K562 (cell line): Measurements from ENCODE around the gene MED28. TPM values are rescaled to one million over a fixed set of nuclear protein-coding genes. Genes with fewer than 3 reads are reported as not detected.

Source experiments
- ATAC-seq: fragments of 200-7000 bp; cut with Tn5 transposase; 3 replicates; pipeline ENCODE4 v1.9.1; 2020; ENCODE audit warnings: moderate library complexity
- BruUV-seq: library from RNA; stranded (reverse); fragments of 400-500 nt; replicated peaks from 2 replicates; lab custom pipeline; 2021; lab: Mats Ljungman, UMichigan
- CTCF ChIA-PET: fragments of 300-600 bp; formaldehyde crosslinking; extraction: SDS; loops from one replicate; lab custom pipeline; 2021; ENCODE audit warnings: low intra/inter-chr PET ratio; lab: Yijun Ruan, JAX
- POLR2A ChIA-PET: fragments of 300-600, 350-650 bp; sonication (Branson Sonifier 250); formaldehyde crosslinking; extraction: SDS; loops from one replicate; lab custom pipeline; 2021; ENCODE audit warnings: antibody characterized with exemption, inconsistent platforms; lab: Yijun Ruan, JAX
- DNase-seq, 4 experiments: peaks; one replicate each; pipeline versions ENCODE4 v3.0.0 to v3.0.0-alpha.2; 2011 to 2018; ENCODE audit warnings: low spot score in 3 of 4, mixed read lengths in 3 of 4; ENCODE audit errors: extremely low read depth in 1 of 4
- FAIRE-seq: peaks from 2 replicates; lab custom pipeline; 2011; peaks lifted over from hg19 to GRCh38; lab: Jason Lieb, UNC
- H2AFZ ChIP-seq: 2 replicates; pipeline ENCODE4 v1.6.0; 2011; ENCODE audit warnings: low read depth, low read length, control low read depth, inconsistent platforms
- H3K27ac ChIP-seq: fragments of 200-600 bp; 3 replicates; pipeline ENCODE4 v1.8.0; 2011; ENCODE audit warnings: low read depth, mild to moderate bottlenecking, control low read depth, inconsistent platforms, low read length, moderate library complexity, mixed read lengths; ENCODE audit errors: extremely low read depth
- H3K27me3 ChIP-seq, 2 experiments: fragments of 300-600 bp in 1 of 2; 2 replicates in 1 of 2; 3 replicates in 1 of 2; pipeline versions ENCODE4 v1.6.0 to v1.8.0; 2011; ENCODE audit warnings: inconsistent platforms in 2 of 2, low read length in 2 of 2, mild to moderate bottlenecking in 1 of 2, mixed read lengths in 1 of 2, moderate library complexity in 1 of 2; ENCODE audit not compliant: control insufficient read depth in 2 of 2, insufficient read depth in 2 of 2
- H3K36me3 ChIP-seq: fragments of 300-600 bp; 3 replicates; pipeline ENCODE4 v1.8.0; 2011; ENCODE audit warnings: mild to moderate bottlenecking, low read length, inconsistent platforms; ENCODE audit not compliant: control insufficient read depth, insufficient read depth
- H3K4me1 ChIP-seq, 2 experiments: fragments of 200-600 bp in 1 of 2; replicated peaks in 1 of 2; 2 replicates in 1 of 2; 3 replicates in 1 of 2; pipeline versions ENCODE4 v1.5.1 to v1.8.0; 2011; ENCODE audit warnings: inconsistent platforms in 2 of 2, low read length in 2 of 2, mild to moderate bottlenecking in 1 of 2, mixed read lengths in 1 of 2, moderate library complexity in 1 of 2; ENCODE audit not compliant: control insufficient read depth in 2 of 2, insufficient read depth in 2 of 2
- H3K4me2 ChIP-seq: 2 replicates; pipeline ENCODE4 v1.6.1; 2011; ENCODE audit warnings: low read length, control low read depth, inconsistent platforms, mixed read lengths; ENCODE audit not compliant: insufficient read depth
- H3K4me3 ChIP-seq: fragments of 200-600 bp; sonication (generic), shearing (Covaris generic); 2 replicates; pipeline ENCODE4 v1.5.1; 2016; ENCODE audit warnings: control low read depth, inconsistent platforms
- H3K79me2 ChIP-seq: fragments of 200-600 bp; 3 replicates; pipeline ENCODE4 v1.8.0; 2011; ENCODE audit warnings: low read length, inconsistent platforms; ENCODE audit not compliant: control insufficient read depth, insufficient read depth
- H3K9ac ChIP-seq, 2 experiments: 2 replicates each; pipeline versions ENCODE4 v1.6.0 to v1.6.1; 2011; ENCODE audit warnings: low read depth in 2 of 2, low read length in 2 of 2, control low read depth in 1 of 2, inconsistent platforms in 1 of 2, mild to moderate bottlenecking in 1 of 2, mixed read lengths in 1 of 2; ENCODE audit not compliant: insufficient read depth in 1 of 2
- H3K9me1 ChIP-seq: one replicate; pipeline ENCODE4 v1.6.0; 2011; ENCODE audit warnings: inconsistent platforms, mild to moderate bottlenecking, low read length, moderate library complexity; ENCODE audit not compliant: control insufficient read depth, insufficient read depth
- H3K9me3 ChIP-seq: replicated peaks from 2 replicates; pipeline ENCODE4 v1.5.1; 2011; ENCODE audit warnings: low read depth, low read length, inconsistent platforms; ENCODE audit not compliant: control insufficient read depth, insufficient read depth
- H4K20me1 ChIP-seq: replicated peaks from 2 replicates; pipeline ENCODE4 v1.6.1; 2011; ENCODE audit warnings: low read length, inconsistent platforms, mixed read lengths; ENCODE audit not compliant: control insufficient read depth, insufficient read depth
- BHLHE40 ChIP-seq: IDR thresholded peaks from 2 replicates; pipeline ENCODE4 v1.6.1; 2011; ENCODE audit warnings: low read length, improper control_type of control experiment
- CEBPZ ChIP-seq: fragments of 150-350 bp; IDR thresholded peaks from 2 replicates; pipeline ENCODE4 v1.6.1; 2014; ENCODE audit warnings: low read depth, mild to moderate bottlenecking, low read length, borderline replicate concordance
- CREM ChIP-seq: IDR thresholded peaks from 2 replicates; pipeline ENCODE4 v1.6.1; 2014; ENCODE audit warnings: antibody characterized with exemption, low read depth
- FOXA3 ChIP-seq, 2 experiments: fragments of 450-650 bp in 1 of 2; sonication (generic) in 1 of 2; formaldehyde crosslinking; IDR thresholded peaks in 1 of 2; conservative IDR thresholded peaks in 1 of 2; 2 replicates each; pipeline versions ENCODE4 v1.4.0 to v1.8.0; 2020 to 2022; ENCODE audit warnings: mild to moderate bottlenecking in 2 of 2, missing genetic modification reagents in 1 of 2
- ILF3 ChIP-seq: fragments of 450-650 bp; IDR thresholded peaks from 2 replicates; pipeline ENCODE4 v1.6.1; 2018; ENCODE audit warnings: antibody characterized with exemption, mild to moderate bottlenecking, moderate library complexity, borderline replicate concordance
- LEF1 ChIP-seq: fragments of 450-650 bp; IDR thresholded peaks from 2 replicates; pipeline ENCODE4 v1.6.1; 2016; ENCODE audit warnings: mild to moderate bottlenecking
- NCOR1 ChIP-seq: fragments of 450-650 bp; IDR thresholded peaks from 2 replicates; pipeline ENCODE4 v1.6.1; 2016; ENCODE audit warnings: mild to moderate bottlenecking, moderate library complexity
- SAFB ChIP-seq: fragments of 200-400 bp; formaldehyde crosslinking; IDR thresholded peaks from 2 replicates; pipeline ENCODE4 v1.6.1; 2017; ENCODE audit warnings: low read depth, low read length, borderline replicate concordance
- TFAP4 ChIP-seq: sonication (generic); formaldehyde crosslinking; IDR thresholded peaks from 2 replicates; pipeline ENCODE4 v1.8.0; 2022; ENCODE audit warnings: missing genetic modification reagents, mild to moderate bottlenecking, moderate library complexity, borderline replicate concordance
- TGIF2 ChIP-seq: sonication (generic); formaldehyde crosslinking; IDR thresholded peaks from 2 replicates; pipeline ENCODE4 v1.8.1; 2022; ENCODE audit warnings: mild to moderate bottlenecking, missing genetic modification reagents, moderate library complexity
- ZBTB7A ChIP-seq: IDR thresholded peaks from 2 replicates; pipeline ENCODE4 v1.6.1; 2011; ENCODE audit warnings: low read depth, mild to moderate bottlenecking, low read length, moderate library complexity, borderline replicate concordance; ENCODE audit not compliant: control insufficient read depth
- ZFP91 ChIP-seq: sonication (generic); formaldehyde crosslinking; IDR thresholded peaks from 2 replicates; pipeline ENCODE4 v1.8.0; 2022; ENCODE audit warnings: mild to moderate bottlenecking, missing genetic modification reagents
- ZNF121 ChIP-seq: sonication (generic); formaldehyde crosslinking; conservative IDR thresholded peaks from 2 replicates; pipeline ENCODE4 v1.8.0; 2022; ENCODE audit warnings: missing genetic modification reagents
- ZNF124 ChIP-seq: sonication (generic); formaldehyde crosslinking; IDR thresholded peaks from 2 replicates; pipeline ENCODE4 v1.8.1; 2022; ENCODE audit warnings: missing genetic modification reagents
- ZNF695 ChIP-seq: fragments of 450-650 bp; formaldehyde crosslinking; IDR thresholded peaks from 2 replicates; pipeline ENCODE4 v1.4.0; 2020; ENCODE audit warnings: mild to moderate bottlenecking, moderate library complexity
- WGBS: fragments of 100-300 bp; shearing (Covaris generic); methylation state at CpG from one replicate; pipeline ENCODE4 v1.1.6; 2016; ENCODE audit warnings: low coverage, mixed read lengths; ENCODE audit not compliant: insufficient coverage; ENCODE audit errors: missing lambda C conversion rate; 5-methylcytosine and 5-hydroxymethylcytosine counted together
- in situ Hi-C: fragments of 300-500 bp; cut with MboI; formaldehyde crosslinking; loops from 4 replicates; pipeline ENCODE4 v1.15.0; 2018; ENCODE audit warnings: inconsistent platforms, mixed read lengths
- intact Hi-C: fragments of 100-400 bp; cut with micrococcal nuclease; formaldehyde crosslinking; loops from 2 replicates; pipeline ENCODE4 v1.14.2; 2022
- polyA plus RNA-seq, 8 experiments: library from polyadenylated mRNA; depleted of rRNA in 4 of 8; stranded (reverse) in 5 of 8; unstranded in 3 of 8; fragments of >200 nt; fragmentation: Nextera tagmentation in 2 of 8; fragmentation: Illumina TruSeq in 1 of 8; extraction: Ambion mirVana in 2 of 8; extraction: Trizol in 1 of 8; gene quantifications; 2 replicates each; pipeline versions ENCODE4 v1.2.1 to v1.2.3, GENCODE V29; 2011 to 2014; ENCODE audit warnings: inconsistent platforms in 1 of 8, missing spikeins in 1 of 8
- total RNA-seq, 7 experiments: library from RNA; depleted of rRNA in 6 of 7; stranded (reverse); fragments of >200 nt in 6 of 7; fragmentation: Illumina TruSeq in 2 of 7; extraction: Trizol in 2 of 7; gene quantifications; 2 replicates each; pipeline versions ENCODE4 v1.2.1 to v1.2.3, GENCODE V29; 2011 to 2021; ENCODE audit warnings: low replicate concordance in 1 of 7

Gene MED28
- total and polyA plus RNA-seq, 9 of the 15 experiments (the other 6 are each of a cell fraction or from before 2014, with no cell fraction given): 15.5 to 93.8 (median 50.5) TPM

DNA sequence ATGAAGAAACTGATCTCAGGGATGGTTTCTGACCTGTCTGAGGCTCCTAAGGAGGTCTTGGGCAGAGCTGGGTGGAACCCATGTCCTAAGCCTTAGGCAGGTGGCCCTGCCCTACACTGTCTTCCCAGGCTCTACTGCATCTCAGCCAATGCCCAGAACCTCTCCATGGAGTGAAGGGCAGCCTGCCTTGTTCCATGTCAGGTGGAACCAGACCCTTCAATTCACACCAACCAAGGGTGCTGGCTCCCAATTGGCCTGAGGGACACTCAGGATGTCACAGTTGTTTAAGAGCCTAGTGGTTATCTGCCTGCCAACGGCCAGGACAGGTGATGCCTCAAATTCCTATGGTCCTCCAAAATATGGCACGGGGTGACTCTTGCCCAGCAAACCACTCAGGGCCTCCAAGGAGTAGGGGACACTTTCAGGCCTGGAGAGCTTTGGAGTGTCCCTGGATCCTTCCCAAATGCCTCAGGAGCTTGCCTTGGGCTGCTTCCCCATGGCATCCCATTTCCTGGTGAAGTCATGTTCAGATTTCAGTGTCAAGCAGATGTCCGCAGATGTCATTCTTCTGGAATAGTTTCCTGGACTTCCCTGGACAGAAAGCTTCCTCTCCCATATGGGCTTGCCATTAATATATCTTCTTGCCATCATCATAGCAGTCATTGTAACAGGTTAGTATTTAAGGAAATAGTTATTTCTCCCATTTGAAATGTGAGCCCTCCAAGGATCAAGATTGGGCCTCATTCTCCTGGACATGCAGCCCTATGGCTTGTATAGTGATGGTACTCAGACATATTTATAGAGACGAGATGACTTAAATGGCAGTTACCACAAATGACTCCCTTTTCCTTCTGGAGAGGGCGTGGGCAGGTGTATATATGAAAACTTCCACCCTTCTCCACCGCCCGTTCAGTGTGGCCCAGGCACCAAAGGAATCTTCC, 67.1 kb downstream of the MED28 start:
- WGBS: 4% methylated on average over 7 of the region's 7 CpGs
- Histone ChIP-seq H3K4me3 (no peak overlapping the region), H3K9me3 (no peaks in the 10 kb centered on the region), H3K27ac (no peak overlapping the region), H3K27me3 (peaks cover 0 to 4% of the 10 kb centered on the region in 2 experiments; a peak in 1 of 5 replicates), H3K79me2 (no peaks in the 10 kb centered on the region), H3K36me3 (no peaks in the 10 kb centered on the region), H3K4me1 (no peaks in the 10 kb centered on the region), H3K9me1 (no peaks in the 10 kb centered on the region), H2AFZ (no peak overlapping the region), H4K20me1 (no peaks in the 10 kb centered on the region), H3K9ac (no peak overlapping the region), H3K4me2 (no peak overlapping the region)
- DNase-seq: no peak
- no peak; the same call in 1 of the 3 replicates for ATAC-seq
- CTCF ChIA-PET: no interaction called here
- POLR2A ChIA-PET: no interaction called here
- no TSS peak for BruUV-seq
- in situ Hi-C loops (no loop called here), intact Hi-C loops (no loop called here)
- no peak for TF ChIP-seq ZNF121
- no peak for TF ChIP-seq BHLHE40
- TF ChIP-seq CREM: no peak
- no peak for TF ChIP-seq LEF1
- no peak for TF ChIP-seq ZBTB7A
- no peak for TF ChIP-seq FOXA3 (CRISPR knock-in tag; conservative IDR thresholded peaks at IDR 0.05 in 1 of 2, IDR thresholded peaks at IDR 0.05 in 1 of 2)
- TF ChIP-seq ZFP91: no peak
- no peak for TF ChIP-seq TFAP4 (CRISPR knock-in tag)
- TF ChIP-seq TGIF2 (CRISPR knock-in tag): no peak
- no peak for TF ChIP-seq SAFB
- TF ChIP-seq CEBPZ: no peak
- no peak for TF ChIP-seq ZNF695
- TF ChIP-seq ZNF124 (CRISPR knock-in tag): no peak
- no peak for TF ChIP-seq ILF3
- TF ChIP-seq NCOR1: no peak
- no peak for FAIRE-seq
